ENCODE data around the gene GLP1R. TPM values are rescaled to one million over a fixed set of nuclear protein-coding genes. Genes with fewer than 3 reads are reported as not detected.

GLP1R gene
- polyA plus RNA-seq, 1 donor (not counting 4 experiments of a cell fraction or from before 2014, with no cell fraction given), result not detected

DNA sequence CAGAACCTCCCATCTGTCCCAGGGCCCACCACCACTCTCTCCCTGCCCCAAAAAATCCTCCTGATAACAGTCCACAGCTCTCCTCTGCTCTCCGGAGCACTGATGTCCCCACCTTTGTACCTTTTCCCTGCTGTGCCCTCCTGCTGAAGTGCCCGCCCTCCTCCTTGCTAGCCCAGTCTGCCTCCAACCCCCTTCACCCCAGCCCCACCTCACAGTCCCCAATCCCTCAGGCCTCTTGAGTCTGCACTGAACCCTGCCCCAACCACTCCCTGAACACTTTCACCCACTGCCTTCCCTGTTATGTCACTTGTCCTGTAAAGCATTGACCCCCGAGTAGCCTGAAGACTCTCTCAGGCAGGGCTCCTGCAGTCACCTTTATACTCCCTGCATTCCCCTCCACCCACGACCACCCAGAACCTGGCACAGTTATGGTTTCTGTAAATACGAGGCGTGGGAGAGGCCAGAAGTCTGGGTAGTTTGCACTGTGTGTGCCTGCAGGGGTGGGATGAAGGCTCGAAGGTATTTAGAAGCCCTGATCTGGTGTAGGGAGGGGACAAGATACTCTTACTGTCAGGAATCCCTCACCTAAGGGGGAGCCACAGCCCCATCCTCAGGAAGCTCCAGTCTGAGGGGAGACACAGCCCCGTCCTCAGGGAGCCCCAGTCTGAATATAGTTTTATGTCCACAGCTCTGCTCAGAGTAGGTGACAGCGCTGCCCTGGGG lies 5.4 kb downstream of the GLP1R start:
- Histone ChIP-seq H3K9ac (ENCODE audit: control insufficient read depth, extremely low read depth, insufficient read depth, low read length) (no peak overlapping the region), H3K4me1 (ENCODE audit: control insufficient read depth, extremely low read depth, insufficient read depth, low read length) (peaks cover 19% of the 10 kb centered on the region), H4K20me1 (ENCODE audit: control insufficient read depth, extremely low read depth, insufficient read depth, low read length) (no peaks in the 10 kb centered on the region), H3K4me3 (ENCODE audit: control insufficient read depth in 2 of 3, extremely low read depth in 1 of 3, insufficient read depth in 2 of 3, low read depth in 1 of 3, low read length in 3 of 3) (no peak overlapping the region), H3K9me3 (ENCODE audit: control insufficient read depth, low read depth, low read length) (no peaks in the 10 kb centered on the region), H3K4me2 (ENCODE audit: control insufficient read depth, extremely low read depth, insufficient read depth, low read depth, low read length) (no peak overlapping the region), H3K36me3 (ENCODE audit: control insufficient read depth in 2 of 2, extremely low read depth in 1 of 2, insufficient read depth in 2 of 2, low read length in 2 of 2) (no peaks in the 10 kb centered on the region), H3K9me1 (ENCODE audit: control insufficient read depth, extremely low read depth, insufficient read depth, low read length) (no peaks in the 10 kb centered on the region), H3K27me3 (ENCODE audit: control insufficient read depth, extremely low read depth, insufficient read depth, low read length) (peaks cover 26% of the 10 kb centered on the region), H3K27ac (ENCODE audit: control insufficient read depth, insufficient read depth, low read length) (no peak overlapping the region), H3K79me2 (ENCODE audit: control insufficient read depth, insufficient read depth, low read length) (no peaks in the 10 kb centered on the region), H2AFZ (ENCODE audit: control insufficient read depth, low read length) (no peak overlapping the region)
- dilution Hi-C loops (cut with MboI; ENCODE audit: extremely low pct_ligation_motif_present, low sequenced_read_pairs), result no loop called here
- TF ChIP-seq, protein P1, sequence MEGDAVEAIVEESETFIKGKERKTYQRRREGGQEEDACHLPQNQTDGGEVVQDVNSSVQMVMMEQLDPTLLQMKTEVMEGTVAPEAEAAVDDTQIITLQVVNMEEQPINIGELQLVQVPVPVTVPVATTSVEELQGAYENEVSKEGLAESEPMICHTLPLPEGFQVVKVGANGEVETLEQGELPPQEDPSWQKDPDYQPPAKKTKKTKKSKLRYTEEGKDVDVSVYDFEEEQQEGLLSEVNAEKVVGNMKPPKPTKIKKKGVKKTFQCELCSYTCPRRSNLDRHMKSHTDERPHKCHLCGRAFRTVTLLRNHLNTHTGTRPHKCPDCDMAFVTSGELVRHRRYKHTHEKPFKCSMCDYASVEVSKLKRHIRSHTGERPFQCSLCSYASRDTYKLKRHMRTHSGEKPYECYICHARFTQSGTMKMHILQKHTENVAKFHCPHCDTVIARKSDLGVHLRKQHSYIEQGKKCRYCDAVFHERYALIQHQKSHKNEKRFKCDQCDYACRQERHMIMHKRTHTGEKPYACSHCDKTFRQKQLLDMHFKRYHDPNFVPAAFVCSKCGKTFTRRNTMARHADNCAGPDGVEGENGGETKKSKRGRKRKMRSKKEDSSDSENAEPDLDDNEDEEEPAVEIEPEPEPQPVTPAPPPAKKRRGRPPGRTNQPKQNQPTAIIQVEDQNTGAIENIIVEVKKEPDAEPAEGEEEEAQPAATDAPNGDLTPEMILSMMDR (optimal IDR thresholded peaks at IDR 0.05 in 1 of 3, IDR thresholded peaks at IDR 0.05 in 1 of 3, conservative IDR thresholded peaks at IDR 0.05 in 1 of 3; ENCODE audit: extremely low read depth in 1 of 3, insufficient read depth in 2 of 3, low read length in 3 of 3), result no peak
- TF ChIP-seq EZH2 (IDR thresholded peaks at IDR 0.05; ENCODE audit: low read length), result no peak
- FAIRE-seq, result no peak
- DNase-seq (ENCODE audit: low read depth, low spot score), result no peak

DNA sequence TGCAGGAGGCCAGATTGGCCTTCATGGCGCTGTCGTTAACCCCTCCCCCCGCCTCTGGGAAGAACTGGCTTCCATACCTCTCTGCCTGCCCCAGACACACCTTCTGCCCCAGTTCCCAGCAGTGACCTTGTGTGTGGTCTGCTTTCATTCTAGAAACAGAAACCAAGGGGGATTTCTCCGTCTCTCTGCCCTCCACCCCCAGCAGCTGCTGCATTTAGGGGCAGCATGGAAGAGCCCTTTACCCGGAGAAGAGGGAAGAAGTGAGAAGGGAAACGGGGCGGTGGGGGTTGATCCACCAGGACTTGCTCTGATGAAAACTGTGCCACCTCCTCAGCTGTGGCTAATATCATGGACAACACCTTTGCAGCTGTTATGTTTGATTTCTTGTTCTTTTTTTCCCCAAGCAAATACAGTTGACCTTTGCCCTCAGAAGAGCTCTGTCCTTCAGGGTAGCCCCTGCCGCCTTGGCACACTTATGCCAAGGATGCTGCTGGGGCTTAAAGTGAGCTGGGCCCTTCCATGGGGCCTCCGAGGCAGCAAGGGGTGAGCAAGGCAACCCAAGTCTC lies 6.1 kb downstream of the GLP1R start:
- H4K20me1 ChIP-seq (ENCODE audit: control insufficient read depth, extremely low read depth, insufficient read depth, low read length), result no peaks in the 10 kb centered on the region
- no peaks in the 10 kb centered on the region for H3K9me1 ChIP-seq (ENCODE audit: control insufficient read depth, extremely low read depth, insufficient read depth, low read length)
- no peak overlapping the region for H3K4me3 ChIP-seq (ENCODE audit: control insufficient read depth in 2 of 3, extremely low read depth in 1 of 3, insufficient read depth in 2 of 3, low read depth in 1 of 3, low read length in 3 of 3)
- dilution Hi-C loops (cut with MboI; ENCODE audit: extremely low pct_ligation_motif_present, low sequenced_read_pairs), result no loop called here
- no peaks in the 10 kb centered on the region for H3K36me3 ChIP-seq (ENCODE audit: control insufficient read depth in 2 of 2, extremely low read depth in 1 of 2, insufficient read depth in 2 of 2, low read length in 2 of 2)
- H3K4me1 ChIP-seq (ENCODE audit: control insufficient read depth, extremely low read depth, insufficient read depth, low read length), result peaks cover 19% of the 10 kb centered on the region
- no peaks in the 10 kb centered on the region for H3K79me2 ChIP-seq (ENCODE audit: control insufficient read depth, insufficient read depth, low read length)
- no peaks in the 10 kb centered on the region for H3K9me3 ChIP-seq (ENCODE audit: control insufficient read depth, low read depth, low read length)
- no peak for TF ChIP-seq EZH2 (IDR thresholded peaks at IDR 0.05; ENCODE audit: low read length)
- TF ChIP-seq, protein P1 (optimal IDR thresholded peaks at IDR 0.05 in 1 of 3, IDR thresholded peaks at IDR 0.05 in 1 of 3, conservative IDR thresholded peaks at IDR 0.05 in 1 of 3; ENCODE audit: extremely low read depth in 1 of 3, insufficient read depth in 2 of 3, low read length in 3 of 3), result no peak
- peaks cover 21% of the 10 kb centered on the region for H3K27me3 ChIP-seq (ENCODE audit: control insufficient read depth, extremely low read depth, insufficient read depth, low read length)
- no peak for DNase-seq (ENCODE audit: low read depth, low spot score)
- no peak overlapping the region for H3K27ac ChIP-seq (ENCODE audit: control insufficient read depth, insufficient read depth, low read length)
- no peak for FAIRE-seq
- H3K9ac ChIP-seq (ENCODE audit: control insufficient read depth, extremely low read depth, insufficient read depth, low read length), result no peak overlapping the region
- H3K4me2 ChIP-seq (ENCODE audit: control insufficient read depth, extremely low read depth, insufficient read depth, low read depth, low read length), result no peak overlapping the region
- H2AFZ ChIP-seq (ENCODE audit: control insufficient read depth, low read length), result no peak overlapping the region

All from keratinocyte (primary cell).